Stimulated activated CD4-positive, alpha-beta T cell treated with anti-CD3 and anti-CD28 coated beads, Interleukin-2, amount 100 ng/mL, for 24 hours (primary cell): ENCODE measurements around the gene FREM1.

Source experiments
- DNase-seq, 2 donors: peaks; one replicate each; pipeline ENCODE4 v3.0.0-alpha.2; 2020

FREM1 gene

DNA sequence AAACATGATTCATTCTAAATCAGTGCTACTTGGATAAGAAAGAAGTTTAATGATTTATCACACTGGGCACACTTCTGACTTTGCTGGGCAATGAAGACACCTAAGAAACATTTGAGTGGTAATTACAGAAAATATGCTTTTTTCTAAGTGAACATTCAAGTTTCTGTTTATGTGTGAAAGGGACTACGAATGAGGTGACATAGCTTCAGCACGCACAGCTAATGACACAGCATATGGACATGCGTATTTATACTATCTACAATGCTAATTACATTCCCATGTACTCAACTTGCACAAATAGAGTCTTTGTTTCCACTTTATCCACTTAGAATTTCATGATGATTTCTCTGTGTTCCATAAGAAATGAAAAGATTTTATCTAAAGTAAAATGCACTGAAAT is 40.6 kb downstream of the FREM1 start:
- no peak for DNase-seq

- DNase-seq, result no peak
Observed at GRCh38 chr9:14868772-14869583, 41.2 kb downstream of the FREM1 start.

- no peak for DNase-seq
Observed at GRCh38 chr9:14868418-14868771, 41.8 kb downstream of the FREM1 start.

- no peak for DNase-seq
Observed at GRCh38 chr9:14866200-14866749, 44.0 kb downstream of the FREM1 start.

DNA sequence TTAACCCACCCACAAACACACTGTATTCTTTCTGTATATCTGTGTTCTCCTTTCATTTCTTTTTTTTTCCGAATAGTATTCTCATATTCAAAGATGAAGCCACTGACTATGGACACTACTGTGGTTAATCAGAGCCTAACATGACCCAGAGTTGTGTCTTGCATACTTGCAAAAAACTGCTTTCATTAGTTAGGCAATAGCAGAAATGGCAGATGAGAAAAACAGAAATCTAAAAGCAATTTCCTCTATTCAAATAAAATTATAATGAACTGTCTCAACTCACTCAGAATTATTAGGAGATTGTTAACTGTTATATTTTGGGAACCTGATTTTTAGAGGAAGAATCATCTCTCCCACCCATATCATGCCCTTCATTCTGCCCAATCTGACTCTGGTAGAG is 45.9 kb downstream of the FREM1 start:
- no peak for DNase-seq

DNA sequence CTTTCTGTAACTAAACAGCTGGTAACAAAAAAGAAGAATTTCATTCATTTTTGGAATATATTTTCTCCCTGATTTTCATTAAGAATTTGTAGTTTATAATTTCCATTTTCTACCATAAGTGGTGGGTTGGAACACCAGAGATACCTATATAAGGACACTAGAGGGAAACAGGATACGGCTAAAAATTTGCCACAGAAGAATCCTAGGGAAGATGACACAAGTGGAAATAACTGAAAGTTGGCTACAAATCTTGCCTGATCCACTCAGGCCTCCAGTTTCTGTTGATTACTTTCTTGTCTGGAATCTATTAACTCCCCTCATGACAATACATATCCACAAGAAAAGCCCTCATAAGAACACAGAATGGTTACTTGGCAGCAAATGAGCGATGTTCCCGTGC is 46.8 kb downstream of the FREM1 start:
- no peak for DNase-seq

DNA sequence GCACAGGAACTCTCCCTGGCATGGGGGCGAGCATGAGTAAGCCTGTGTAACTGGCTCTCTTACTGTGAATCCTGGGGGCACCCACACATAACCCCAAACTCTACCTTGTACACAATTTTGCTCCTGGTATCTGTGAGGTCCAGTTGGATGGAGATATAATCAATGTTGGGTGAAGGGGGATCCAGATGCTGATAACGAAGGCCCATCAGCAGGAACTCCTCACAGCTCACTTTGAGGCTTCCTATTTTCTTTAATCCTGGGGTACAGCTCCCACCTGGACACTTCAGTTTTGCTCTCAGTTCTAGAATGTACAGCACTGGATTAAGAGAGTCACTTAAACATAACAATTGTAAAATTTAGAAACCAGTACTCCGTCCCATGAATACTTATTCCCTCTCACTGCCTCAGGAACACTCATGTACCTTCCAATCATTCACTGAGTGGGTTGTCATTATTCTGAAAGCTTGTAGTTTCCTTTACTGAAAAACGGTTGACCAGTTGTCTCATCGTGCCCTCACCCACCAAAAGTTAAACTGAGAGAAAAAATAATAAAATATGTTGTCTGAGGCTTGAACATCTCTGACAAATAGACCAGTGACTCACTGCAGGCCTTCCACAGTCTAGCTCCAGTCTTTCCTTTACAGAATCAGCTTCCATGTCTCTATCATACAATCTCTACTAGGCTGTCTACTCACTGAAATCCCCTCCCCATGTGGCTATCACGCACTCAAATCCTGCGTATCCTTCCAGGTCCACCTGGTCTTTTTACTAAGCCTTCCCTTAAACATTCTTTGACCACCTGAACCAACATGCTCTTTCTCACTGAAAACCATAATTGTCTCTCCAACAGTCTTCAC is 52.6 kb downstream of the FREM1 start:
- no peak for DNase-seq

DNA sequence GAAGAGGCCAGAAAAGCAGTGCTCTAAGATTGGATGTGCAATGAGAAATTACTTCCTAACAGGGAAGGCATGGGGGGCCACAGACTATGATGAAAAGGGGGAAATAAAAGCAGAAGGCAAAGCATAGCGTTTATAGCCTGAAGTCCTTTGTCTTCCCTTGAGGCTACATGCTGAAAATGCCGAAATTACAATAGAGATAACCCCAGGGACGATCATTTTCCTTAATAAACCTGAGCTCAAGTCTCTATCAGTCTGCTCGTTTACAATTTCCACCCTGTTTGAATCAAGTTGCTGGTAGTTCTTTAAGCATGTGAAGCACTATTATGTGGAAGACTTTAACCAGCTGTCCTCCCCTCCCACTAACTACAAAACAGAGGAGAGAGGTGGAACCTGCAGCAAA is 60.4 kb downstream of the FREM1 start:
- no peak for DNase-seq

GRCh38 chr9:14849296-14849695 is 60.9 kb downstream of the FREM1 start:
- DNase-seq, result no peak

DNA sequence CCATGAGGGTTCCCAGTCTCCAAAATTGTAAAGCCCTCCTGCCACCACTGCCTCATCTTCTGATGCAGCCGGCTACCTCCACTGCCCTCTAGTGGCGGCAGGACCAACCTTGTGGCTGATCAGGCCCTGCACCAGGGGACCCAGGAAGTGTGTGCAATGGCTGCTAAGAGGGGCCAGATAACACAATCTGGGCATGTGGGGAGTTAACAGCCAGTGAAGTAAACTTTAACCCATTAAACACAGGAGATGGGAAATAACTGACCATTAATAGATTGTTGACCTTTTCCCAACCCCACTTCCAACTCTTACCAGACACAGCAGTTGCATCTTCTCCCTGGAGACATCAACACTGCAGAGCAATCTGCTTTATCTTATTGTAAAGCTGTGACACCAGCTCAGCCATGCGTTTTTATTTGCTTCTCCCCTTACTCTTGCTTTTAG is 63.3 kb downstream of the FREM1 start:
- DNase-seq, result peak; percentile 61 to 77

DNA sequence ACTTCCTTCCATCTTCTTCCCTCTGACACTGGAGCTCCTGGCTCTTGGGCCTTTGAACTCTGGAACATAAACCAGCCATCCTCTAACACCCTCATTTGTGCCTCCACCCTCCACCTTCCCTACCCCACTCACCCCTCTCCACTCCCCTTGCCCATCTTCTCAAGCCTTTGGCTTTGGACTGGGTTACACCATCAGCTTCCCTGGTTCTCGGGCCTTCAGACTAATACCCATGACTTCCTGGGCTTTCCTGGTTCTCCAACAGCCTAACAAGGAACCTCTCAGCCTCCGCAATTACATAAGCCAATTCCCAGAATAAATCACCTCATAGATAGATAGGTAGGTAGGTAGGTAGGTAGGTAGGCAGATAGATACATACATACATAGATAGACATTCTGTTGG is 67.1 kb downstream of the FREM1 start:
- no peak for DNase-seq

DNA sequence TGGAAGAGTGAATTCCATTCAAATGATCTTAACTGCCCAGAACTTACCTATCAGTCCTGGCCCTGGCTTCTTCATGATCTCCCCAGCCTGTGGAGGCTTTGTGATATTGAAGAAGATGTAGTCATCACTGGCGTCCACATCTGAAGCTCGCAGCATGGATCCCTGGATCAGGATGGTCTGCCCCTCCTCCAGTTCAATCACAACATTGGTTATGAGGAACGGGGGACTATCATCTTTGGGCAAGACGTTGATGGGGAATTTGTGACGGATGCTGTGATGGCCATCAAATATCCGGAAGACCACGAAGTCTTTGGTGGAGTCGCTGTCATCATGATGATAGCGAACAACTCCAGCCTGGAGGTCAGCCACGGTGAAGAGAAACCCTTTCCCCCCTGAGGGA is 68.0 kb downstream of the FREM1 start:
- no peak for DNase-seq

DNA sequence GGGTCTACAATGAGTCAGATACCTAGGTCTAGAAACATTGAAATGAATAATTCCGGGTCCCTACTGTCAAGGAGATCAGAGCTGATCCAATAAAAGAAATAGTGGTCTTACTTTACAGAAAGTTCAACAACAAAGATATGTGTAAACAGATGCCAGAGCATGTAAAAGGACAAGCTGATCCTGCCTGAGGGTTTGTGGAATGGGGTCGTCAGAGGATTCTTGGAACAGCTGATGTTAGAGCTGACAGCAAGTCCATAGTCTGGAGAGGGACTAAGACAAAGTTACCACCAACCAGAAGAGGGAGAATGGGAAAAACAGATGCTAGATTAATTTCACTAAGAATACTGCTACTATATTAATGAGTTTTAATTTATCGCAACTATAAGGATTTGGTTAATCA is 71.5 kb downstream of the FREM1 start:
- DNase-seq, result no peak

DNA sequence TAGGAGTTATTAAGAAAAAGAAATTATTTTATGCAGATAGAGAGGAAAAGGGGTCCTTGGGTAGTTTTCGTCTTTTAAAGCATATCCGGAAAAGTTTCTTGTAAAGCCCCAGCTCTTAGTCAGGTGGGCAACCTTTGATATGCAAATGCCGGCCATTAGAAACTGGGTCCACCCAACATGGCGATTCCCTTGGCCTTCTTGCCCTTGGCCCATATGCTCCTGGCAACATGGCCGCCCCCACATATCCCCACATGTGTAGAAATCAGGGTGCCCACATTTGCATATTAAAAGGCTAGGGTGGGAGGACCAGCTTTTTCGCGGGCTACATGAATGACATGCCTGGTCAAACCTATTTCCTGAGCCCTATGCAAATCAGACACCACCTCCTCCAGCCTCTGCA is 73.3 kb downstream of the FREM1 start:
- DNase-seq, result no peak

- no peak for DNase-seq
Observed at GRCh38 chr9:14831661-14832060, 78.6 kb downstream of the FREM1 start.

GRCh38 chr9:14831074-14831473 is 79.2 kb downstream of the FREM1 start:
- DNase-seq, result no peak

GRCh38 chr9:14830057-14830456 is 80.2 kb downstream of the FREM1 start:
- no peak for DNase-seq

- no peak for DNase-seq
Observed at GRCh38 chr9:14829204-14829603, 81.0 kb downstream of the FREM1 start.

- no peak for DNase-seq
Observed at GRCh38 chr9:14827805-14828204, 82.4 kb downstream of the FREM1 start.

- DNase-seq, result no peak
Observed at GRCh38 chr9:14824481-14824880, 85.7 kb downstream of the FREM1 start.

- DNase-seq, result no peak
Observed at GRCh38 chr9:14823800-14824199, 86.4 kb downstream of the FREM1 start.

- DNase-seq, result no peak
Observed at GRCh38 chr9:14822666-14823065, 87.6 kb downstream of the FREM1 start.

DNA sequence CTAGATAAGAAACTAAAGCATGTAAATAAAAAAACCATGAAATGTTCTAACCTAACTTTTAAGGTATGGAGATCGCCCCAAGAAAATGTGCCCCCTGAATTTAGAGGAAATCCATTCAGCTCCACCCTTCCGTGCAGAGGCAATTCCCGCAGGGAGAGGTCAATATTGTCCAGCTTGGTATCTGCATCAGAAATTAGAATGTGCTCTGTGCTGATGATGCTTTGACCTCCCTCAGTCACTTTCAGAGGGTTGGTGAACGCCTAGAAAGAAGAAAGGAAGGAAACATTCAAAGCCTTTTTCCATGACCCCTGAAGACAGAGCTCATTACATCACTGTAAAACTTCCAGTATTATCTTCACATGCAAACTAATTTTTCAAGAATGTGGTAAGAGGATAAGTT is 91.0 kb downstream of the FREM1 start:
- DNase-seq, result no peak

DNA sequence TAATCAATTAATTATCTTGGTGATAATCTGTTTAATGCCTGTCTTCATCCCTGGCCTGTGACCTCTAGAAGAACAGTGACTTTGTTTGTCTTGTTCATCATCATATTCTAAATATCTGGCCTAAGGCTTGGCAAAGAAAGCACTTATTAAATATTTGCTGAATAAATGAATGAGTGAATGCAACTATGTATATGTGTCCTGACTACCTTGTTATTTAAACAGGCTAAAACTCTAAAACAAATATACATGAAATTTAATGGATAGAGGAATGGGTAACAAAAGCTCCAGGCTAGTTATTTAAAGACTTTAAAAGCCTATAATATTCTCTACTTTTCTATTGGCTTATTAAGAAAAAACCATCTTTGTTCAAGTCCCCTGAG is 96.0 kb downstream of the FREM1 start:
- DNase-seq, result no peak
